Smooth muscle cell (in vitro differentiated cells): Measurements from ENCODE around the gene SMYD4. TPM values are rescaled to one million over a fixed set of nuclear protein-coding genes. Genes with fewer than 3 reads are reported as not detected.
A peak's percentile ranks its signal among the peaks of the same experiment; 100 is the strongest.

ENCODE experiments used
- DNase-seq: peaks from one replicate; lab custom pipeline; 2025; ENCODE audit not compliant: unreplicated experiment; lab: John Stamatoyannopoulos, UW
- H2AFZ ChIP-seq: fragments of 200-600 bp; sonication (generic); 2 replicates; pipeline ENCODE4 v1.6.0; 2016; ENCODE audit warnings: antibody characterized with exemption, low read depth, mild to moderate bottlenecking
- H3F3A ChIP-seq: fragments of 200-600 bp; sonication (generic); 2 replicates; pipeline ENCODE4 v1.6.0; 2017; ENCODE audit warnings: antibody characterized with exemption, low read depth
- H3K27ac ChIP-seq: fragments of 200-600 bp; sonication (generic); 2 replicates; pipeline ENCODE4 v1.5.1; 2016; ENCODE audit warnings: low read depth, mild to moderate bottlenecking
- H3K27me3 ChIP-seq: fragments of 200-600 bp; sonication (generic); 2 replicates; pipeline ENCODE4 v1.6.1; 2016; ENCODE audit warnings: low read depth, mild to moderate bottlenecking
- H3K36me3 ChIP-seq: fragments of 200-600 bp; sonication (generic); 2 replicates; pipeline ENCODE4 v1.5.1; 2016; ENCODE audit warnings: low read depth
- H3K4me1 ChIP-seq: fragments of 200-600 bp; sonication (generic); 2 replicates; pipeline ENCODE4 v1.5.1; 2016; ENCODE audit warnings: low read depth
- H3K4me2 ChIP-seq: fragments of 200-600 bp; sonication (generic); 2 replicates; pipeline ENCODE4 v1.6.0; 2016; ENCODE audit warnings: mild to moderate bottlenecking
- H3K4me3 ChIP-seq: fragments of 200-600 bp; sonication (generic); 2 replicates; pipeline ENCODE4 v1.5.1; 2016; ENCODE audit warnings: mild to moderate bottlenecking
- H3K79me2 ChIP-seq: fragments of 200-600 bp; sonication (generic); 2 replicates; pipeline ENCODE4 v1.6.0; 2016; ENCODE audit warnings: low read depth, mild to moderate bottlenecking
- H3K9ac ChIP-seq: fragments of 200-600 bp; sonication (generic); 2 replicates; pipeline ENCODE4 v1.6.0; 2016; ENCODE audit warnings: low read depth
- H3K9me3 ChIP-seq: fragments of 200-600 bp; sonication (generic); replicated peaks from 2 replicates; pipeline ENCODE4 v1.5.1; 2016; ENCODE audit warnings: low read depth
- H4K20me1 ChIP-seq: fragments of 200-600 bp; sonication (generic); 2 replicates; pipeline ENCODE4 v1.6.0; 2016; ENCODE audit warnings: low read depth
- CTCF ChIP-seq: fragments of 200-600 bp; sonication (generic); IDR thresholded peaks from 2 replicates; pipeline ENCODE4 v1.5.1; 2017; ENCODE audit warnings: borderline replicate concordance, mild to moderate bottlenecking, antibody characterized with exemption; ENCODE audit not compliant: insufficient read depth, poor library complexity, severe bottlenecking
- WGBS: methylation state at CpG from one replicate; pipeline ENCODE4 v1.1.7; 2016; ENCODE audit warnings: low lambda C conversion rate; 5-methylcytosine and 5-hydroxymethylcytosine counted together
- polyA plus RNA-seq: library from polyadenylated mRNA; unstranded; fragments of >200 nt; fragmentation: Nextera tagmentation; extraction: Ambion mirVana; gene quantifications from 2 replicates; pipeline ENCODE4 v1.2.1, GENCODE V29; 2016
- total RNA-seq: library from RNA; depleted of rRNA; stranded (reverse); fragments of >200 nt; gene quantifications from 2 replicates; pipeline ENCODE4 v1.2.3, GENCODE V29; 2014

The SMYD4 gene
- total RNA-seq = 9.5 and 10.3 TPM in 2 replicates
- polyA plus RNA-seq = 11.1 and 11.7 TPM in 2 replicates

- peaks cover 11% of the 10 kb centered on the region for H3K4me1 ChIP-seq
- no peaks in the 10 kb centered on the region for H4K20me1 ChIP-seq
- DNase-seq = peak; percentile 63
- no peak for TF ChIP-seq CTCF
- H3K9ac ChIP-seq = peak within 1 kb of the TSS; percentile 56
- WGBS = under 1% methylated on average over 40 of the region's 83 CpGs
- H3F3A ChIP-seq = no peaks in the 10 kb centered on the region
- H3K4me3 ChIP-seq = peak within 1 kb of the TSS; percentile 92
- H3K27me3 ChIP-seq = no peaks in the 10 kb centered on the region
- peak within 1 kb of the TSS; percentile 88 for H2AFZ ChIP-seq
- H3K4me2 ChIP-seq = peak within 1 kb of the TSS; percentile 97
- H3K9me3 ChIP-seq = no peaks in the 10 kb centered on the region
- H3K79me2 ChIP-seq = peaks cover 52% of the 10 kb centered on the region
- no peaks in the 10 kb centered on the region for H3K36me3 ChIP-seq
- no peak within 1 kb of the TSS for H3K27ac ChIP-seq
Measured at GRCh38 chr17:1829592-1830257, at the start of gene SMYD4, which contains the start of gene RPA1. SMYD4 (minus strand) TSS chr17:1829902; CDS start chr17:1827994, 1,908 bp downstream. RPA1 (plus strand) TSS chr17:1830005; CDS start chr17:1830094, 89 bp downstream.

DNA sequence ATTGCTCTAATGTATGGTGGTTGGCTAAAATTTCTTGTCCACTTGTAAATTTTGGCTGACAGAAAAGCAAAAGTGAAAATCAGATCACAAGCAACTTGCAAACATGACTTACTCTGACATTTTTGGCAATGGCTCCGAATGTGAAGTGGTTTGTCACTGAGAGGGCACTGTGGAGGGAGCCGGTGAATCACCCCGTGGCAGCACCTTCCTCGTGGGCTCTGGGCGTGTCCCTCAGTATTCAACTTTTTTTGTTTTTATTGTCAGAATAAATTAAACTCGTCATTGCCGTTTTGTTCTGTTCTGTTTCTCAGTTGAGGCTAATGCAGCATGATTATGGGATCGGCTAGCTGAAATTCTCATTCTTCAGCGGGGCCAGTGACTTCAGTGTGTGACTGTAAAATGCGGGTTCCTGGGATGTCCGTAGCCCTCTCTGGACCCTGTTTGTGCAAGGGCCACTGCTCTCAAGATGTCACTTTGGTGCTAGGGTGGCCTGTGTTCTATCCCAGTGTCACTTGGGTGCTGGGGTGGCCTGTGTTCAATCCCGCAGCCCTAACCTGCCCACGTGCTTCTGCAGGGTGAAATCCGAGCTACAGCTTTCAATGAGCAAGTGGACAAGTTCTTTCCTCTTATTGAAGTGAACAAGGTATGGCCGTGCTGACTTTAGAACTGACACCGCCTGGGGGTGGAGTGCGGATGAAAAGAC, 48.9 kb upstream of the SMYD4 start:
- no peaks in the 10 kb centered on the region for H3K79me2 ChIP-seq
- H3K27ac ChIP-seq = no peak overlapping the region
- H4K20me1 ChIP-seq = no peaks in the 10 kb centered on the region
- no peak overlapping the region for H2AFZ ChIP-seq
- H3K4me2 ChIP-seq = no peak overlapping the region
- 96% methylated on average over 17 of the region's 17 CpGs for WGBS
- no peak overlapping the region for H3K9ac ChIP-seq
- no peak overlapping the region for H3K4me3 ChIP-seq
- no peaks in the 10 kb centered on the region for H3K27me3 ChIP-seq
- no peak for TF ChIP-seq CTCF
- peaks cover 14% of the 10 kb centered on the region for H3K4me1 ChIP-seq
- no peaks in the 10 kb centered on the region for H3F3A ChIP-seq
- no peaks in the 10 kb centered on the region for H3K9me3 ChIP-seq
- H3K36me3 ChIP-seq = peaks cover 17% of the 10 kb centered on the region
- DNase-seq = no peak

- H3F3A ChIP-seq = no peaks in the 10 kb centered on the region
- H2AFZ ChIP-seq = no peak overlapping the region
- 96% methylated on average over 4 of the region's 4 CpGs for WGBS
- no peak overlapping the region for H3K4me2 ChIP-seq
- peaks cover 17% of the 10 kb centered on the region for H3K36me3 ChIP-seq
- H3K4me1 ChIP-seq = peaks cover 5% of the 10 kb centered on the region
- H3K9ac ChIP-seq = no peak overlapping the region
- H3K27me3 ChIP-seq = no peaks in the 10 kb centered on the region
- H4K20me1 ChIP-seq = no peaks in the 10 kb centered on the region
- H3K27ac ChIP-seq = no peak overlapping the region
- no peaks in the 10 kb centered on the region for H3K79me2 ChIP-seq
- no peak for TF ChIP-seq CTCF
- DNase-seq = no peak
- H3K9me3 ChIP-seq = no peaks in the 10 kb centered on the region
- H3K4me3 ChIP-seq = no peak overlapping the region
Measured at GRCh38 chr17:1875597-1875996, 45.9 kb upstream of the SMYD4 start.
